HAP-1 (cell line): ENCODE measurements around the gene RIMS3.

Experiments used
- DNase-seq, 2 experiments: peaks; one replicate each; pipeline ENCODE4 v3.0.0-alpha.2; 2016 to 2020; ENCODE audit warnings: low spot score in 2 of 2
- H3K27me3 ChIP-seq: fragments of 250-450 bp; sonication (Bioruptor Pico); 2 replicates; pipeline ENCODE4 v1.5.1; 2020; ENCODE audit warnings: low read depth, mild to moderate bottlenecking, moderate library complexity
- H3K36me3 ChIP-seq: fragments of 250-450 bp; sonication (Bioruptor Pico); replicated peaks from 2 replicates; pipeline ENCODE4 v1.5.1; 2020; ENCODE audit warnings: mild to moderate bottlenecking
- H3K4me1 ChIP-seq: fragments of 250-450 bp; sonication (Bioruptor Pico); 2 replicates; pipeline ENCODE4 v1.5.1; 2020; ENCODE audit warnings: mild to moderate bottlenecking
- H3K4me3 ChIP-seq: fragments of 250-450 bp; sonication (Bioruptor Pico); 2 replicates; pipeline ENCODE4 v1.5.1; 2020; ENCODE audit warnings: mild to moderate bottlenecking, moderate library complexity
- H3K9me3 ChIP-seq: fragments of 250-450 bp; sonication (Bioruptor Pico); 2 replicates; pipeline ENCODE4 v1.5.1; 2020; ENCODE audit warnings: mild to moderate bottlenecking, moderate library complexity
- in situ Hi-C: fragments of 300-500 bp; cut with MboI; formaldehyde crosslinking; loops from 3 replicates; pipeline ENCODE4 v1.14.3; 2020; ENCODE audit warnings: low sequenced_read_pairs, inconsistent platforms, mixed read lengths

The RIMS3 gene

GRCh38 chr1:40701684-40702083 is 36.2 kb upstream of the RIMS3 start:
- Histone ChIP-seq H3K4me1 (peaks cover 19% of the 10 kb centered on the region), H3K4me3 (no peak overlapping the region), H3K27me3 (no peaks in the 10 kb centered on the region), H3K36me3 (no peaks in the 10 kb centered on the region), H3K9me3 (no peaks in the 10 kb centered on the region)
- in situ Hi-C loops, result no loop called here
- peak; percentile 32 to 70 for DNase-seq

- H3K4me3 ChIP-seq, result no peak overlapping the region
- H3K36me3 ChIP-seq, result 0 out of 2 replicates have a peak, but pooled peaks cover 2% of the 10 kb centered on the region
- DNase-seq, result no peak
- in situ Hi-C loops, result no loop called here
- no peaks in the 10 kb centered on the region for H3K27me3 ChIP-seq
- H3K9me3 ChIP-seq, result no peaks in the 10 kb centered on the region
- H3K4me1 ChIP-seq, result peaks cover 35% of the 10 kb centered on the region
Observed at GRCh38 chr1:40699787-40700186, 34.3 kb upstream of the RIMS3 start.

GRCh38 chr1:40697436-40697835 is 32.0 kb upstream of the RIMS3 start:
- DNase-seq, result no peak
- in situ Hi-C loops, result no loop called here
- no peak overlapping the region for H3K4me3 ChIP-seq
- no peaks in the 10 kb centered on the region for H3K9me3 ChIP-seq
- H3K36me3 ChIP-seq, result 0 out of 2 replicates have a peak, but pooled peaks cover 2% of the 10 kb centered on the region
- H3K4me1 ChIP-seq, result peaks cover 51% of the 10 kb centered on the region
- H3K27me3 ChIP-seq, result no peaks in the 10 kb centered on the region

GRCh38 chr1:40696294-40696693 is 30.8 kb upstream of the RIMS3 start:
- in situ Hi-C loops, result no loop called here
- Histone ChIP-seq H3K4me3 (no peak overlapping the region), H3K27me3 (no peaks in the 10 kb centered on the region), H3K9me3 (no peaks in the 10 kb centered on the region), H3K4me1 (peaks cover 44% of the 10 kb centered on the region), H3K36me3 (peaks cover 5% of the 10 kb centered on the region)
- peak in 1 of 2 experiments; percentile 79 for DNase-seq

- Histone ChIP-seq H3K36me3 (peaks cover 5% of the 10 kb centered on the region), H3K9me3 (no peaks in the 10 kb centered on the region), H3K27me3 (no peaks in the 10 kb centered on the region), H3K4me3 (no peak overlapping the region), H3K4me1 (peaks cover 40% of the 10 kb centered on the region)
- DNase-seq, result no peak
- in situ Hi-C loops, result no loop called here
Observed at GRCh38 chr1:40694353-40694874, 28.9 kb upstream of the RIMS3 start.

- H3K4me1 ChIP-seq, result peaks cover 40% of the 10 kb centered on the region
- DNase-seq, result no peak
- H3K4me3 ChIP-seq, result no peak overlapping the region; the same call in 1 of the 2 replicates
- peaks cover 5% of the 10 kb centered on the region for H3K36me3 ChIP-seq
- in situ Hi-C loops, result no loop called here
- H3K9me3 ChIP-seq, result no peaks in the 10 kb centered on the region
- no peaks in the 10 kb centered on the region for H3K27me3 ChIP-seq
Observed at GRCh38 chr1:40693425-40693824, 27.9 kb upstream of the RIMS3 start.

GRCh38 chr1:40692429-40692895 is 27.0 kb upstream of the RIMS3 start:
- H3K4me1 ChIP-seq, result peaks cover 40% of the 10 kb centered on the region
- H3K27me3 ChIP-seq, result no peaks in the 10 kb centered on the region
- in situ Hi-C loops, result no loop called here
- peaks cover 5% of the 10 kb centered on the region for H3K36me3 ChIP-seq
- peak overlapping the region; percentile 97 for H3K4me3 ChIP-seq
- peak in 1 of 2 experiments; percentile 29 for DNase-seq
- no peaks in the 10 kb centered on the region for H3K9me3 ChIP-seq

GRCh38 chr1:40691538-40692428 is 26.3 kb upstream of the RIMS3 start, which contains the start of gene NFYC:
NFYC (plus strand) TSS chr1:40691704; CDS start chr1:40738844, 47,140 bp downstream.
- H3K4me1 ChIP-seq, result peaks cover 35% of the 10 kb centered on the region
- DNase-seq, result peak; percentile 99 to 100
- in situ Hi-C loops, result no loop called here
- peak within 1 kb of the TSS; percentile 97 for H3K4me3 ChIP-seq
- no peaks in the 10 kb centered on the region for H3K27me3 ChIP-seq
- H3K9me3 ChIP-seq, result no peaks in the 10 kb centered on the region
- peaks cover 5% of the 10 kb centered on the region for H3K36me3 ChIP-seq

- H3K36me3 ChIP-seq, result peaks cover 6% of the 10 kb centered on the region
- H3K27me3 ChIP-seq, result no peaks in the 10 kb centered on the region
- peak overlapping the region; percentile 97 for H3K4me3 ChIP-seq
- DNase-seq, result no peak
- H3K9me3 ChIP-seq, result no peaks in the 10 kb centered on the region
- peaks cover 26% of the 10 kb centered on the region for H3K4me1 ChIP-seq
- in situ Hi-C loops, result no loop called here
Observed at GRCh38 chr1:40690771-40691537, 25.5 kb upstream of the RIMS3 start.

GRCh38 chr1:40689737-40690136 is 24.3 kb upstream of the RIMS3 start:
- H3K4me3 ChIP-seq, result no peak overlapping the region
- DNase-seq, result no peak
- in situ Hi-C loops, result no loop called here
- no peaks in the 10 kb centered on the region for H3K9me3 ChIP-seq
- H3K27me3 ChIP-seq, result no peaks in the 10 kb centered on the region
- H3K4me1 ChIP-seq, result peaks cover 19% of the 10 kb centered on the region
- H3K36me3 ChIP-seq, result peaks cover 6% of the 10 kb centered on the region

- H3K36me3 ChIP-seq, result peaks cover 6% of the 10 kb centered on the region
- no peaks in the 10 kb centered on the region for H3K27me3 ChIP-seq
- no peak overlapping the region for H3K4me3 ChIP-seq
- DNase-seq, result no peak
- H3K4me1 ChIP-seq, result peaks cover 3% of the 10 kb centered on the region; the same call in 1 of the 2 replicates
- no peaks in the 10 kb centered on the region for H3K9me3 ChIP-seq
- in situ Hi-C loops, result no loop called here
Observed at GRCh38 chr1:40687661-40688060, 22.2 kb upstream of the RIMS3 start.

- Histone ChIP-seq H3K27me3 (no peaks in the 10 kb centered on the region), H3K9me3 (no peaks in the 10 kb centered on the region), H3K36me3 (peaks cover 6% of the 10 kb centered on the region), H3K4me1 (peaks cover 2% of the 10 kb centered on the region; the same call in 1 of the 2 replicates), H3K4me3 (no peak overlapping the region)
- in situ Hi-C loops, result no loop called here
- no peak for DNase-seq
Observed at GRCh38 chr1:40687059-40687458, 21.6 kb upstream of the RIMS3 start.

- Histone ChIP-seq H3K4me3 (no peak overlapping the region), H3K27me3 (no peaks in the 10 kb centered on the region), H3K36me3 (peaks cover 3% of the 10 kb centered on the region; the same call in 1 of the 2 replicates), H3K9me3 (no peaks in the 10 kb centered on the region), H3K4me1 (no peaks in the 10 kb centered on the region)
- in situ Hi-C loops, result no loop called here
- no peak for DNase-seq
Observed at GRCh38 chr1:40684669-40685068, 19.2 kb upstream of the RIMS3 start.
